Measurements from ENCODE around the gene ANO1.

GRCh38 chr11:70164705-70165104 lies 86.6 kb downstream of the ANO1 start:
- TF ChIP-seq CTCF (IDR thresholded peaks at IDR 0.05) = no peak
- no peak for TF ChIP-seq POLR2A (IDR thresholded peaks at IDR 0.05)
